GM19043 (cell line): ENCODE measurements around the gene ZBTB49.

Experiments used
- ATAC-seq: cut with Tn5 transposase; IDR thresholded peaks from one replicate; pipeline ENCODE4 v1.9.1; 2021; ENCODE audit warnings: low read depth; ENCODE audit not compliant: unreplicated experiment

The ZBTB49 gene

DNA sequence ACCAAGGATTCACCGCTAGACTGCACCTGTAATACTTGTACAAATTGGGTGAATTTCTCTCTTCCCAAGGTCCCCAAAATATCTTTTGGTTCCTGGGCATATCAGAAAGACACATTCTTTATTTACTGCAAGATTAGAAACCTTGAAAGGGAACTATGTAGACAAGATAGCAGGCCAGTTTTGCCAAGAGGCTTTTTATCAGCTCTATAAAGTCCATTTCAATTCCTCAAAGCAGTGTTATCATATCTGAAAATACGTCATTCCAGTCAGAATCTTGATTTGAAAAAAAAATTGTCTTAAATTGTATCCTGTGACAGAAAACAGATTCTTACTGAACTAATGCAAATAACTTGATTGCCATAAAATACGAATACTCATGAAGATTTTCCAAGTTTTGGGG lies 59.8 kb downstream of the ZBTB49 start:
- ATAC-seq, result no peak

GRCh38 chr4:4350909-4351308 lies 60.9 kb downstream of the ZBTB49 start:
- no peak for ATAC-seq

DNA sequence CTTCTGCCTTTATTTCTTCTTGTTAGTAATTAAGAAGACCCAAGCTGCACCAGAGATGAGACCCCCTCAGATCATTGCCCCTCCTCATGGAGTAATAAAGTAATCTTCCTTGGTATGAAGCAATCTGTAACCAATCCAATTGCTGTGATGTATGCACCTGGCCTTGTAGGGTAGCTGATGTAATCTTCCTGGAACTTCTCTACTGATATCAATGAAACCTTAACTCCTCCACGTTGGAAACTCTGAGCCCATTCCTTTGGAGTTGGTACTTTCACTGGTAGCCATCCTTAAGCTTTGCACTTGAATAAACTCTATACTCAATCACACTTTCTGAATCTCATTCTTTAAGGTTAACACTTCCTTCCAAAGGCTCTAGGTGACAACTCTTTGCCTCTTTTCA lies 65.3 kb downstream of the ZBTB49 start:
- ATAC-seq, result no peak

DNA sequence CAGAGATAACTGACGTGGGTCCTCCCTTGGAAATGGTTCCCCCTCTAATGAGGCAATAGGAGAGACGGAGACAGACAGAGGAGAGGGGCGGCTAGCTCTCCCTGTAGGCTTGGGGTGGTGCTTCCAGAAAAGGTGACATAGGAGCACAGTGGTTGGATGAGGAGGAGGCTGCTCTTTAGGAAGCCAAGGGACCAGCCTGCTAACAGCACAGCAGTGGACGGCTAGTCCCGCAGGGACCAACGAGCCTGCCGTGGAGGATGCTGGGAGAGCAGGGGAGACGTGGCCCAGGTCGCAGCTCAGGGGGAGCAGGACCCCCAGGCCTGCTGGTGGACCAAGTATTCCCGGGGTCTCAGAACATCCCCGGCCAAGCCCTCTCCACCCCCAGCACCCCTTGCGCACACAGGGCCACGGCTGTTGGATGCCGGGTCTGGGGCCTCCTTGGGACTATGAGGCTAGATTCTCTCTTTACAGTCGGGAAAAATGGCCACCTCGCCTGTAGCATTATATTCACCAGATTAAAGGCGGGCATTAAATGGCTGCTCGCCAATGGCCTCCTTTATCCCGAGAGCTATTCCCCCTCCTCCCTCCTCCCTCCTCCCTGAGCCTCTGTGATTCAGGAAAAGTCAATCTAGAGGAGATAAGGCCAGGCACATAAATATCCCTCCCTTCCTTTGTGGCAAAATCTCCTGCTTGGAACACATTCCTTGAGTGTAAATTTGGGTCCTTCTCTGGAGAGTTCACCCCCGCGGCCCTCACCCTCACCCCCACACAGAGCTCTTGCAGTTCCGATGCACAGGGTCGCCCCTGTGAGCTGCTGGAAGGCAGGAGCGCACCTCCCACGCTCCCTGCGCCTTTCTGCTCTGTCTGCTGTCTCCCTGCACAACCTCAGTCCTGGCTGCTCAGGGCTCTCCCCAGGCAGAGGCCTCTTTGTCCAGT lies 66.3 kb downstream of the ZBTB49 start:
- no peak for ATAC-seq

- no peak for ATAC-seq
These were observed 68.2 kb downstream of the ZBTB49 start for GRCh38 chr4:4358093-4358854.

- ATAC-seq, result no peak
These were observed 71.8 kb downstream of the ZBTB49 start for GRCh38 chr4:4361883-4362282.

DNA sequence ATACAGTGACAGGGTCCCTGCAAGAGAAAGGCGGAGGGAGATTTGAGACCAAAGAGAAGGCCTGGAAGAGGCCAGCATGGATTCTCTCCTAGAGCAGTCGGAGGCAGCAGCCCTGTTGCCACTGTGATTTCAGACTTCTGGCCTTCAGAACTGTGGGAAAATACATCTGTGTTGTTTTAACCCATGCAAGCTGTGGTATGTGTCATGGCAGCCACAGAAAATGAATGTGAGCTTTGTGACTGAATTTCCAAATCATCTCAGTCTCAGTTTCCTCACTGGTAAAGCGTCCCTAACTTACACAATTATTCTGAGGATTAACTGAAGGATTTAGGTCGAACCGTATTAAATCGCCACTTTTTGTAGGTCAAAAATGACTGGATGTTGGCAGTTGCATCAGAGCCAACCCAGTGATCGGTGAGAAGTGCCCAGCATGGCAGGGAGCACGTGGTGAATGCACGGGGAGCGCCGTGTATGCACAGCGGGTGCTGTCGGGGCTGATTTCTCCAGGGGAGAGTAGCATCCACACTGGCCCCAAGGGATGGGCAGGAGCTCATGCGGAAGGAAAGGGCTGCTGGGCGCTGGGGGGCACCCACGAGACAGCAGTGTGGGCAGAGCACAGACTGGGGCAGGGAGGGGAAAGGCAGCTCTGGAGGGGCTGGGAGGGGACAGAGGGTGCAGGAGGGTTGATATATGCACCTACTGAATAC lies 73.1 kb downstream of the ZBTB49 start:
- ATAC-seq, result no peak

- no peak for ATAC-seq
These were observed 74.0 kb downstream of the ZBTB49 start for GRCh38 chr4:4364061-4364460.

- ATAC-seq, result no peak
These were observed 74.6 kb downstream of the ZBTB49 start for GRCh38 chr4:4364486-4365208.

DNA sequence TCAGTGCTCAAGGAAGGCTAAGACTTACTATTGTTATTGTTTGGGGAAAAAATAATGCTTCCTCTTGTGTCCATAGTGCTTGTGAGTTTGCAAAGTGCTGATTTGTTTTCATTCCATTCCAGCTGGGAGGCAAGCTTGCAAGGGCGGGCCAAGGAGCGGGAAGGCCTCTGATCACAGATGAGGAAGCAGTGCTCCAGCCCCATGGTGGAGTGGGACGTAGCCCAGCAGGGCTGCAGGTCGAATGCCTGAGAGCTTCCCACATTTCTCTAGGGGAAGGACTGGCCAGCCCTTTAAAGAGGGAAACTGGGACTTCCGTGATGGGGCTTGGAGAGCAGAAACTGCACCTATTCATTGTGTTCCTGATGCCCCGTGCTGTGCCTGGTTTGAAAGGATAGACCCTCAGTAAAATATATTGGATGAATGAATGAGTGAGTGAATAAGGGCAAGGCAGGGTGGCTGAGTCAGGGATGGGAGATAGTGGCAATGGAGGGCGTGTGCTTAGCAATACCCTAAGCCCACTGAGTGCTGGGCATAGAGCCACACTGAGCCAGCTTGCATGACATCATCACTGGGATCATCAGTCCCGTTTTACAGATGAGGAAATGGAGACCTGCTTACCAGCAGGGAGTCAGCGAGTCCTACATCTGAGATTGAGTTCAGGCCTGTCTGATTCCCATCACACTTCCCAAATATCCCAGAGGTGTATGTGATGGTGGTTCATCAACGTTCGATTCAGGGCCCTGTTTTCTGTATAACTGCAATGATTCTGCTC lies 78.9 kb downstream of the ZBTB49 start:
- no peak for ATAC-seq
